Panc1 (cell line): ENCODE data around the gene FAM124B. TPM values are rescaled to one million over a fixed set of nuclear protein-coding genes. Genes with fewer than 3 reads are reported as not detected.

Experiments used
- ATAC-seq: fragments of 200-7000 bp; cut with Tn5 transposase; 2 replicates; pipeline ENCODE4 v1.9.1; 2020; ENCODE audit warnings: mild to moderate bottlenecking, moderate library complexity
- BruUV-seq: library from RNA; stranded (reverse); fragments of 400-500 nt; replicated peaks from 2 replicates; lab custom pipeline; 2021; lab: Mats Ljungman, UMichigan
- CTCF ChIA-PET: fragments of 300-600 bp; sonication (Branson Sonifier 250); formaldehyde crosslinking; loops from one replicate; lab custom pipeline; 2022; ENCODE audit warnings: antibody characterized with exemption; lab: Charles Lee
- POLR2A ChIA-PET: fragments of 300-600 bp; sonication (Branson Sonifier 250); formaldehyde crosslinking; loops from one replicate; lab custom pipeline; 2022; ENCODE audit warnings: antibody characterized with exemption; lab: Charles Lee
- DNase-seq: peaks from one replicate; pipeline ENCODE4 v3.0.0-alpha.2; 2010; ENCODE audit warnings: low read depth, low spot score
- H3K27ac ChIP-seq: 2 replicates; pipeline ENCODE4 v1.5.1; 2011; ENCODE audit warnings: mild to moderate bottlenecking, low read length, inconsistent platforms
- H3K27me3 ChIP-seq: fragments of 200-500 bp; sonication (Bioruptor generic); 2 replicates; pipeline ENCODE4 v1.6.0; 2014; ENCODE audit warnings: low read length, inconsistent platforms; ENCODE audit not compliant: control insufficient read depth, insufficient read depth
- H3K36me3 ChIP-seq: fragments of 200-500 bp; sonication (Bioruptor generic); 2 replicates; pipeline ENCODE4 v1.5.1; 2014; ENCODE audit warnings: inconsistent platforms, mild to moderate bottlenecking, low read length, moderate library complexity; ENCODE audit not compliant: control insufficient read depth, insufficient read depth
- H3K4me1 ChIP-seq: 2 replicates; pipeline ENCODE4 v1.5.1; 2011; ENCODE audit warnings: inconsistent platforms, mild to moderate bottlenecking, low read length, moderate library complexity; ENCODE audit not compliant: control insufficient read depth, insufficient read depth
- H3K4me3 ChIP-seq, 2 experiments: 2 replicates each; pipeline ENCODE4 v1.5.1; 2011 to 2012; ENCODE audit warnings: low read depth in 2 of 2, low read length in 2 of 2, mild to moderate bottlenecking in 2 of 2, inconsistent platforms in 1 of 2, moderate library complexity in 1 of 2
- H3K9me3 ChIP-seq: fragments of 200-500 bp; sonication (Bioruptor generic); 2 replicates; pipeline ENCODE4 v1.5.1; 2014; ENCODE audit warnings: low read depth, mild to moderate bottlenecking, inconsistent platforms, low read length, moderate library complexity; ENCODE audit not compliant: control insufficient read depth, insufficient read depth
- CTCF ChIP-seq: fragments of 450-650 bp; IDR thresholded peaks from 2 replicates; pipeline ENCODE4 v1.5.1; 2017; ENCODE audit warnings: mild to moderate bottlenecking
- POLR2AphosphoS5 ChIP-seq: IDR thresholded peaks from 2 replicates; pipeline ENCODE4 v1.6.1; 2012; ENCODE audit warnings: mild to moderate bottlenecking, low read depth, low read length, moderate library complexity
- REST ChIP-seq, 2 experiments: IDR thresholded peaks; 2 replicates each; pipeline ENCODE4 v1.6.1; 2011 to 2012; ENCODE audit warnings: low read depth in 2 of 2, control low read depth in 1 of 2, low read length in 1 of 2, mild to moderate bottlenecking in 1 of 2, moderate library complexity in 1 of 2; ENCODE audit not compliant: insufficient read depth in 1 of 2
- SIN3A ChIP-seq: IDR thresholded peaks from 2 replicates; pipeline ENCODE4 v1.6.1; 2012; ENCODE audit warnings: low read depth, mild to moderate bottlenecking, low read length, moderate library complexity, borderline replicate concordance; ENCODE audit not compliant: insufficient read depth
- TCF7L2 ChIP-seq: IDR thresholded peaks from 2 replicates; pipeline ENCODE4 v1.6.1; 2011; ENCODE audit warnings: mild to moderate bottlenecking, low read depth, low read length, inconsistent platforms
- in situ Hi-C: cut with HindIII; loops from 2 replicates; pipeline ENCODE4 v1.10.0; 2016; ENCODE audit warnings: low sequenced_read_pairs, low pct_unique_long_range_greater_than_20kb
- intact Hi-C: fragments of 100-400 bp; cut with micrococcal nuclease; formaldehyde crosslinking; loops from one replicate; pipeline ENCODE4 v1.10.0; 2022; ENCODE audit not compliant: unreplicated experiment
- total RNA-seq: library from RNA; stranded (reverse); gene quantifications from one replicate; pipeline ENCODE4 v1.2.1, GENCODE V29; 2021; ENCODE audit not compliant: unreplicated experiment

Gene FAM124B
- total RNA-seq, 1 experiment from 2014 or later: 0.08 TPM

- Histone ChIP-seq H3K9me3 (no peaks in the 10 kb centered on the region), H3K4me1 (no peaks in the 10 kb centered on the region), H3K27me3 (no peaks in the 10 kb centered on the region), H3K36me3 (no peaks in the 10 kb centered on the region), H3K4me3 (no peak overlapping the region), H3K27ac (no peak overlapping the region)
- CTCF ChIA-PET: no interaction called here
- no TSS peak for BruUV-seq
- intact Hi-C loops: no loop called here
- ATAC-seq (no peak), DNase-seq (no peak)
- TF ChIP-seq SIN3A (no peak), TCF7L2 (no peak), POLR2AphosphoS5 (no peak), CTCF (no peak), REST (IDR thresholded peaks at IDR 0.05; ENCODE audit: insufficient read depth in 1 of 2, low read depth in 2 of 2, low read length in 1 of 2) (no peak)
- in situ Hi-C loops: no loop called here
- POLR2A ChIA-PET: no interaction called here
Observed at GRCh38 chr2:224433442-224433841, 31.5 kb upstream of the FAM124B start.

- no peak overlapping the region for H3K4me3 ChIP-seq
- ATAC-seq (no peak), DNase-seq (no peak)
- ChIA-PET CTCF (no interaction called here), POLR2A (no interaction called here)
- H3K27ac ChIP-seq: no peak overlapping the region
- H3K4me1 ChIP-seq: no peaks in the 10 kb centered on the region
- intact Hi-C loops: no loop called here
- H3K36me3 ChIP-seq: no peaks in the 10 kb centered on the region
- in situ Hi-C loops: no loop called here
- TF ChIP-seq REST (IDR thresholded peaks at IDR 0.05; ENCODE audit: insufficient read depth in 1 of 2, low read depth in 2 of 2, low read length in 1 of 2) (no peak), POLR2AphosphoS5 (no peak), CTCF (no peak), SIN3A (no peak), TCF7L2 (no peak)
- no peaks in the 10 kb centered on the region for H3K9me3 ChIP-seq
- H3K27me3 ChIP-seq: no peaks in the 10 kb centered on the region
- BruUV-seq: no TSS peak
Observed at GRCh38 chr2:224432003-224432579, 30.2 kb upstream of the FAM124B start.
